Mesendoderm (in vitro differentiated cells): Measurements from ENCODE around the gene CNIH2.

Experiments used
- DNase-seq: peaks from one replicate; pipeline ENCODE4 v3.0.0; 2013
- H2AK5ac ChIP-seq: 2 replicates; pipeline ENCODE4 v1.6.1; 2013; ENCODE audit warnings: low read length, inconsistent platforms
- H2BK120ac ChIP-seq: 2 replicates; pipeline ENCODE4 v1.6.1; 2013; ENCODE audit warnings: low read depth, mild to moderate bottlenecking, low read length, moderate library complexity, mixed read lengths
- H2BK15ac ChIP-seq: replicated peaks from 2 replicates; pipeline ENCODE4 v1.6.1; 2013; ENCODE audit warnings: low read depth, mild to moderate bottlenecking, moderate library complexity
- H2BK5ac ChIP-seq: 2 replicates; pipeline ENCODE4 v1.6.1; 2013; ENCODE audit warnings: low read length, inconsistent platforms
- H3K18ac ChIP-seq: 2 replicates; pipeline ENCODE4 v1.6.1; 2013; ENCODE audit warnings: mild to moderate bottlenecking, low read length, mixed read lengths
- H3K23ac ChIP-seq: one replicate; pipeline ENCODE4 v1.6.1; 2013; ENCODE audit warnings: low read length
- H3K27ac ChIP-seq: 2 replicates; pipeline ENCODE4 v1.5.1; 2013; ENCODE audit warnings: low read depth, mild to moderate bottlenecking, inconsistent platforms, low read length, moderate library complexity
- H3K27me3 ChIP-seq: 2 replicates; pipeline ENCODE4 v1.6.1; 2013; ENCODE audit warnings: low read length, control low read depth, mild to moderate bottlenecking, inconsistent platforms; ENCODE audit not compliant: insufficient read depth, poor library complexity
- H3K36me3 ChIP-seq: 2 replicates; pipeline ENCODE4 v1.6.1; 2013; ENCODE audit warnings: low read length, inconsistent platforms; ENCODE audit not compliant: control insufficient read depth, insufficient read depth
- H3K4ac ChIP-seq: one replicate; pipeline ENCODE4 v1.6.1; 2013; ENCODE audit warnings: low read depth, mild to moderate bottlenecking, low read length, moderate library complexity
- H3K4me1 ChIP-seq: 2 replicates; pipeline ENCODE4 v1.6.1; 2013; ENCODE audit warnings: low read depth, low read length, inconsistent platforms; ENCODE audit not compliant: control insufficient read depth
- H3K4me2 ChIP-seq: 2 replicates; pipeline ENCODE4 v1.6.1; 2013; ENCODE audit warnings: low read length
- H3K4me3 ChIP-seq: 2 replicates; pipeline ENCODE4 v1.5.1; 2013; ENCODE audit warnings: mild to moderate bottlenecking, low read length
- H3K56ac ChIP-seq: one replicate; pipeline ENCODE4 v1.6.1; 2013; ENCODE audit warnings: low read length
- H3K79me1 ChIP-seq: 2 replicates; pipeline ENCODE4 v1.6.1; 2013; ENCODE audit warnings: low read length, inconsistent platforms
- H3K79me2 ChIP-seq: 2 replicates; pipeline ENCODE4 v1.6.1; 2013; ENCODE audit warnings: mild to moderate bottlenecking, low read length; ENCODE audit not compliant: control insufficient read depth, insufficient read depth
- H3K9ac ChIP-seq: 2 replicates; pipeline ENCODE4 v1.6.1; 2013; ENCODE audit warnings: low read length, inconsistent platforms
- H4K5ac ChIP-seq: one replicate; pipeline ENCODE4 v1.6.1; 2013; ENCODE audit warnings: low read length
- H4K8ac ChIP-seq: one replicate; pipeline ENCODE4 v1.6.1; 2013; ENCODE audit warnings: low read depth, mild to moderate bottlenecking, control low read depth, low read length, moderate library complexity
- WGBS: extraction: QIAGEN DNeasy Blood & Tissue Kit; methylation state at CpG from one replicate; pipeline ENCODE4 v1.1.7; 2013; ENCODE audit warnings: low lambda C conversion rate, missing lambda C conversion rate; ENCODE audit not compliant: insufficient coverage; ENCODE audit errors: extremely low coverage; 5-methylcytosine and 5-hydroxymethylcytosine counted together

The CNIH2 gene

DNA sequence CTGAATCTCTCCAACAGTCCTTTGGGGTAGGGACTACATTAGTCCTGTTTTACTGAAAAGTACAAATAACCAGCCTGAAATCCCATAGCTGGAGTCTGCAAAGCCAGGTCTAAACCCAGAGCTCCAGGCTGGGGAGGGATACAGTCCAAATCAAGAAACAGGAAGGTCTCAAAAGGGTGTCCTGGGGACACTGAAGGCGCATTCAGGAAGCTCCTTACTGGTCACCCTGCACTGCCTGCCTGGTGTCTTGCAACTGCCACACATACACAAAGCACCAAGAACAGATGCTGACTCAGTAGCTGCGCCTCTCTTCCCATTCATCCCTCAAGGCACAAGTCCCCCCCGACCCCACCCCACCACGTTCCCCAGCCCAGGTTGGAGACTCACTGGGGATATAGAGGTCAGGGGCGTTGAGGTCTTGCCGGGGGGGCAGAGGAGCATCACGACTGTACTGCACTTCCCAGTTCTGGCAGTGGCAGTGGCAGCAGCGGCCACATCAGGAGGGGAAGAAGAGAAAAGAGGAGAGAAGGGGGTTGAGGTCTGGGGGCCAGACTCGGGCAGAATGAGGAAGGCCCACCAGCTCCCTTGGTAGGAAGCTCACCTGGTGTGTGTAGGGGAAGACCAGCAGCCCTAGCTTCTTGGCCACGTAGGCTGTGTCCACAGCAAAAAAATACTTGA, 9.4 kb downstream of the CNIH2 start:
- H3K4me3 ChIP-seq, result no peak overlapping the region
- H3K27ac ChIP-seq, result no peak overlapping the region
- no peak overlapping the region for H3K9ac ChIP-seq
- no peak overlapping the region for H4K5ac ChIP-seq
- no peak overlapping the region for H2BK5ac ChIP-seq
- H3K36me3 ChIP-seq, result no peaks in the 10 kb centered on the region
- no peak overlapping the region for H3K18ac ChIP-seq
- H3K56ac ChIP-seq, result no peak overlapping the region
- peaks cover 8% of the 10 kb centered on the region for H3K79me1 ChIP-seq
- H3K4me1 ChIP-seq, result peaks cover 2% of the 10 kb centered on the region
- peaks cover 14% of the 10 kb centered on the region for H3K27me3 ChIP-seq
- H3K79me2 ChIP-seq, result peaks cover 6% of the 10 kb centered on the region
- H3K23ac ChIP-seq, result no peak overlapping the region
- H2BK15ac ChIP-seq, result no peak overlapping the region
- no CpG with 5 or more reads among the region's 10 CpGs for WGBS
- DNase-seq, result no peak
- H2BK120ac ChIP-seq, result no peak overlapping the region
- no peak overlapping the region for H2AK5ac ChIP-seq
- H3K4ac ChIP-seq, result no peak overlapping the region
- no peak overlapping the region for H4K8ac ChIP-seq
- H3K4me2 ChIP-seq, result no peak overlapping the region

DNA sequence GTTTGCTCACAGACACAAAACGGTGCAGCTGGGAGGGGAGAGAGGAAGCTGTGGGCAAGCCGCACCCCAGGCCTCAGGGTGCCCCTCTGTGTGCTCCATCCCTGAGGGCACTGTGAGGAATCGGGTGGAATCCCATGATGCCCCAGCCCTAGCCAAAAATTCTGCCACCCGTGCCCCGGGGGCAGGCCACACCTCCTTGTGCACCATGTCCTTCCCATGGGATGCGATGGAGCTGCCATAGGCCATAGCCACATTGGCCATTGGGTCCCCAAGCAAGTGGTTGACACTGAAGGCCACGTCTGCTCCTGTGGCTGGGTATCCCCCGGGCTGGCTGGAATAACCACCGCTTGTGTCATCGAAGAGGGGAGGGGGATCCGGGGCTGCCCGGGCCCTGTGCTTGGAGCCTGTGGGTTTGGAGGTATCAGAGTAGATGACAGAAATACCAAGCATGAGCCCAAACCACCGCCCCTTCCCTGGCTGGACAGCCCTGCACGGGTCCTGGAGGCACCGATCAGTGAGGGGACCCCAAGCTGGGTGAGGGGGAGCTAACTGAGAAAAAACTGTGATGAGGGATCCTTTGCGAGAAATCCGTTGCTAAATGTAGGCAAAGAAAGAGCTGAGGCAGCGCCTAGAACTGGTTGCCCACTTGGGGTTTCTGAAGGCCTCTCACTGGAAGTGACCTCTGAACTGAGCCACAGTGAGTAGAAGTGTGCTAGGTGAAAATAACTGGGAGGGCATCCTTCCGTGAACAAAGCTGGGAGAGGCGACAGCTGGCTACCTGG, 10.1 kb downstream of the CNIH2 start:
- H3K23ac ChIP-seq, result no peak overlapping the region
- H3K79me1 ChIP-seq, result peaks cover 8% of the 10 kb centered on the region
- peaks cover 15% of the 10 kb centered on the region for H3K27me3 ChIP-seq
- H3K4me1 ChIP-seq, result peaks cover 2% of the 10 kb centered on the region
- H2BK15ac ChIP-seq, result no peak overlapping the region
- H2BK5ac ChIP-seq, result no peak overlapping the region
- H4K8ac ChIP-seq, result no peak overlapping the region
- no CpG with 5 or more reads among the region's 20 CpGs for WGBS
- peaks cover 6% of the 10 kb centered on the region for H3K79me2 ChIP-seq
- H2BK120ac ChIP-seq, result no peak overlapping the region
- H2AK5ac ChIP-seq, result peak overlapping the region; percentile 82
- H3K4me3 ChIP-seq, result peak overlapping the region; percentile 89
- no peak overlapping the region for H3K18ac ChIP-seq
- no peak for DNase-seq
- peak overlapping the region; percentile 70 for H3K4ac ChIP-seq
- peak overlapping the region; percentile 94 for H3K9ac ChIP-seq
- H3K4me2 ChIP-seq, result peak overlapping the region; percentile 98
- no peak overlapping the region for H3K27ac ChIP-seq
- H3K56ac ChIP-seq, result peak overlapping the region; percentile 95
- no peaks in the 10 kb centered on the region for H3K36me3 ChIP-seq
- H4K5ac ChIP-seq, result no peak overlapping the region

DNA sequence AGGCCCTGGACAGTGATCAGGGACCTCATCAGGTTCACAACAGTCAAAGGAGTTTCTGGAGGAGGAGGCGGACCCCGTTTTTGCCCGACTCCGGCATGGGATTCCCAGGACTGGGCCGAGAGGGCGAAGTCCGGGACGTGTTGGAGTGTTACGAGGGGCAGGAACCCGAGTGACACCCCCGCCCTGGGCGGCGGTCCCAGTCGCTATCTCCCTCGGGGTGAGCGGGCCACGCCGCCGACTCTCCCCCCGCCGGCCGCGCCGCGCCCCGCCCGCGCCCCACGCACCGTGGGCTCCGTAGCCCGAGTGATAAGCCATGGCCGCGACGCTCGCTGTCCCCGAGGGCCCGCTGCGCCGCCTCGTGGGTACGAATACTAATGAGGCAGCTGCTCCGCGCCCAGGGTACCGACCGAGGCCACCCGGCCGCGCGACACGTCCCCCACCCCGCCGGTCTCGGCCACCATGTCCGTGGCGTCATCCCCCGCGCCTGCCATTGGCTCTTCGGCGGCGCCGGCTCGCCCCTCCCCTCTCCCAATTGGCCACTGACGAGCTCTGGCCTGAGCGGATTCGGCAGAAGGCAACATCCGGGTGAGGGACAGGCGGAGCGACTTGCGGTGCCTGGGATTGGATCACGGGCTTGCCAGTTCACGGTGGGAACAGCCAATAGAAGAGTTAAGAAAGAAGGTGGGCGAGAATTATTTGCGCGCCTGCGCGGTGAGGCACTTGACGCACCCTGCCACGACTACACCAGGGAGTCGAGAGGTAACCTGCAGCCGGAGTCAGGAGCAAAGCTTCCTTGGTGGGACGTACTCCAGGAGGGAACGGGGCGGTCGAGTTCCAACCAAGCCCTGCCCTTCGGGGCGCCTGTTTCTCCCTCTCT, 10.9 kb downstream of the CNIH2 start, which contains the start of gene YIF1A:
YIF1A (minus strand) TSS at position 473 of the 877 bp plus-strand sequence; CDS start at position 315, 158 bp downstream.
- H2BK120ac ChIP-seq, result no peak within 1 kb of the TSS
- H3K79me2 ChIP-seq, result peaks cover 6% of the 10 kb centered on the region
- peaks cover 8% of the 10 kb centered on the region for H3K79me1 ChIP-seq
- peaks cover 2% of the 10 kb centered on the region for H3K4me1 ChIP-seq
- H3K4me3 ChIP-seq, result peak within 1 kb of the TSS; percentile 89
- H4K8ac ChIP-seq, result no peak within 1 kb of the TSS
- WGBS, result no CpG with 5 or more reads among the region's 87 CpGs
- H2BK15ac ChIP-seq, result no peak within 1 kb of the TSS
- DNase-seq, result peak; percentile 100
- H3K56ac ChIP-seq, result peak within 1 kb of the TSS; percentile 95
- H3K23ac ChIP-seq, result no peak within 1 kb of the TSS
- H4K5ac ChIP-seq, result no peak within 1 kb of the TSS
- H3K27ac ChIP-seq, result peak within 1 kb of the TSS; percentile 81
- H3K18ac ChIP-seq, result peak within 1 kb of the TSS; percentile 86
- H2AK5ac ChIP-seq, result peak within 1 kb of the TSS; percentile 82
- peak within 1 kb of the TSS; percentile 98 for H3K4me2 ChIP-seq
- H2BK5ac ChIP-seq, result peak within 1 kb of the TSS; percentile 43
- peak within 1 kb of the TSS; percentile 70 for H3K4ac ChIP-seq
- H3K27me3 ChIP-seq, result peaks cover 15% of the 10 kb centered on the region
- peak within 1 kb of the TSS; percentile 94 for H3K9ac ChIP-seq
- H3K36me3 ChIP-seq, result no peaks in the 10 kb centered on the region

DNA sequence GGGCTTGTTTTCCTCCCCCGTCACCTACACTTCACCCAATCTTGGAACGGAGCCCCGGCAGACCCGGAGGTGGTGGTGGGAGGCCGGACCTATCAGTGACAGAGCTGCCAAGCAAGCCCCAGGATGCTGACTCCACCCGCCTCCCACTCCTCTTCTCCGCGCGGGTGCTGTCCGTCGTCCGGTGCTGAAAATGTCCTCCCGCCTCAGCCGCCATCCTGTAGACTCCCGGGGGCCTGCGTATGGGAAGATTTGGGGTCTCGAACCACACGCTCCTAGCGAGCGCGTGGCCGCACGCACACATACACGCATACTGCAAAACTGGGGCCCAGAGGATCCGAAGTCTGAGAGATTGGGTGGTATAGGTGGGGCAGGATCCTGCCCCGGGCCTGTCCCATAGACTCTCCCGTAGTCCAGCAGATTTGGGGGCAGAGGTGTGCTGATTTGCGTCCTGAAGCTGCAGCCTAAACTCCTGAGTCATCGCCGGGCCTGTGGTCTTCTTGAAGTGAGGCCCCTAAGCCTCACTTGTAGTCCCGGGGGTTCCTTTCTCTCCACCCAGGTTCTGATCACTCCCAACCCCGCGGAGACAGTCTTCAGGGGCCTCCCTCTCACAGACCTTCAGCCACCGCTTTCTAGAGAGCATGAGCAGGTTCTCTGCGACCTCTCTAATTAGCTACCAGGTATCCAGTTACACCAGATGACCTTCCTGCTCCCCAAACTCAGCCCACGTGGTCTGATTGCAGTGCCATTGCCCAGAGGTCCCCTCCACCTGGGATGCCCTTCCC, 11.8 kb downstream of the CNIH2 start:
- Histone ChIP-seq H3K36me3 (no peaks in the 10 kb centered on the region), H3K23ac (no peak overlapping the region), H3K18ac (no peak overlapping the region), H2BK120ac (no peak overlapping the region), H3K79me2 (peaks cover 6% of the 10 kb centered on the region), H4K5ac (no peak overlapping the region), H3K9ac (peak overlapping the region; percentile 73), H3K27ac (peak overlapping the region; percentile 81), H3K27me3 (peaks cover 15% of the 10 kb centered on the region), H3K4me2 (peak overlapping the region; percentile 71), H3K56ac (peak overlapping the region; percentile 88), H2BK5ac (no peak overlapping the region), H2BK15ac (no peak overlapping the region), H3K4me3 (peak overlapping the region; percentile 51), H2AK5ac (no peak overlapping the region), H3K4ac (no peak overlapping the region), H4K8ac (no peak overlapping the region), H3K4me1 (peaks cover 2% of the 10 kb centered on the region), H3K79me1 (peaks cover 8% of the 10 kb centered on the region)
- no CpG with 5 or more reads among the region's 36 CpGs for WGBS
- peak; percentile 94 for DNase-seq

DNA sequence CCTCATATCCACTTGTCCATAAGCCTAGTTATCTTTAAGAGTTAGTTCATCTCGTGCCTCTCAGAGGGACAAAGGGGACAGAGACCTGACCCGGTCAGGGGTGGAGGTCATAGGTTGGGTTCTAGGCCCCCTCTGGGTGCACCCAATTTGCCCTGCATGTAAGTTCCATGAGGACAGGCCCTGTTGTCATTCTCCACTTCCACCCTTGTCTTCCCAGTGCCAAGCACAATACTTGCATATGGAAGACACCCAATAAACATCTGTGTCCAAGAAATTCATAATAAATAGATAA, 12.3 kb downstream of the CNIH2 start:
- H3K9ac ChIP-seq, result no peak overlapping the region
- no peak overlapping the region for H2BK15ac ChIP-seq
- no peak overlapping the region for H4K8ac ChIP-seq
- H3K4me3 ChIP-seq, result no peak overlapping the region
- H3K79me2 ChIP-seq, result peaks cover 6% of the 10 kb centered on the region
- no peak overlapping the region for H3K56ac ChIP-seq
- H3K27me3 ChIP-seq, result peaks cover 15% of the 10 kb centered on the region
- H3K23ac ChIP-seq, result no peak overlapping the region
- peaks cover 8% of the 10 kb centered on the region for H3K79me1 ChIP-seq
- H3K18ac ChIP-seq, result no peak overlapping the region
- no peak overlapping the region for H2BK120ac ChIP-seq
- no peak overlapping the region for H2BK5ac ChIP-seq
- no peaks in the 10 kb centered on the region for H3K36me3 ChIP-seq
- WGBS, result no CpG with 5 or more reads among the region's 2 CpGs
- no peak overlapping the region for H3K4ac ChIP-seq
- no peak overlapping the region for H2AK5ac ChIP-seq
- no peak overlapping the region for H3K27ac ChIP-seq
- DNase-seq, result no peak
- no peak overlapping the region for H4K5ac ChIP-seq
- H3K4me2 ChIP-seq, result no peak overlapping the region
- peaks cover 2% of the 10 kb centered on the region for H3K4me1 ChIP-seq
